Central memory CD4-positive, alpha-beta T cell (primary cell): ENCODE results near the gene SACS.
"Not testable (repeated sequence)": the region's sequence is repeated elsewhere in the genome, so short reads cannot be mapped to it uniquely, and the experiment has no call there.

Experiments used
- DNase-seq: peaks from one replicate; pipeline ENCODE4 v3.0.0; 2022

SACS gene

GRCh38 chr13:23350009-23350408 is 83.5 kb downstream of the SACS start:
- DNase-seq = no peak

- DNase-seq = no peak
Observed at GRCh38 chr13:23349161-23349897, 84.2 kb downstream of the SACS start.

GRCh38 chr13:23348262-23349127 is 85.0 kb downstream of the SACS start:
- no peak for DNase-seq

GRCh38 chr13:23347601-23348000 is 85.9 kb downstream of the SACS start:
- DNase-seq = no peak

GRCh38 chr13:23344931-23345595 is 88.4 kb downstream of the SACS start:
- no peak for DNase-seq

GRCh38 chr13:23339225-23339624 is 94.3 kb downstream of the SACS start:
- DNase-seq = no peak

GRCh38 chr13:23330356-23330755 is 103.1 kb downstream of the SACS start:
- DNase-seq = no peak

- no peak for DNase-seq
Observed at GRCh38 chr13:23325191-23325590, 108.3 kb downstream of the SACS start.

GRCh38 chr13:23323946-23324709 is 109.4 kb downstream of the SACS start:
- DNase-seq = no peak

GRCh38 chr13:23322353-23323336 is 110.9 kb downstream of the SACS start:
- DNase-seq = no peak

GRCh38 chr13:23321535-23322241 is 111.8 kb downstream of the SACS start:
- DNase-seq = peak; percentile 1

- no peak for DNase-seq
Observed at GRCh38 chr13:23320926-23321534, 112.5 kb downstream of the SACS start.

- no peak for DNase-seq
Observed at GRCh38 chr13:23319883-23320224, 113.6 kb downstream of the SACS start.

- not testable (repeated sequence) for DNase-seq
Observed at GRCh38 chr13:23314837-23315236, 118.7 kb downstream of the SACS start.

- DNase-seq = no peak
Observed at GRCh38 chr13:23292586-23292985, 140.9 kb downstream of the SACS start.

GRCh38 chr13:23289917-23290357 is 143.6 kb downstream of the SACS start:
- no peak for DNase-seq

GRCh38 chr13:23288995-23289394 is 144.5 kb downstream of the SACS start:
- DNase-seq = no peak

GRCh38 chr13:23288564-23288963 is 144.9 kb downstream of the SACS start:
- DNase-seq = no peak

- no peak for DNase-seq
Observed at GRCh38 chr13:23279321-23279720, 154.2 kb downstream of the SACS start.
